Sigmoid colon (tissue), 4 donors: ENCODE results near the gene HEMGN.
"Not testable (repeated sequence)": the region's sequence is repeated elsewhere in the genome, so short reads cannot be mapped to it uniquely, and the experiment has no call there.

Source experiments
- EP300 ChIP-seq, 4 donors: sonication (generic); formaldehyde crosslinking; IDR thresholded peaks; one replicate each; pipeline ENCODE4 v1.6.1; 2017; ENCODE audit warnings: antibody characterized with exemption in 4 of 4
- POLR2AphosphoS5 ChIP-seq, 4 donors: sonication (generic); formaldehyde crosslinking; IDR thresholded peaks; one replicate each; pipeline ENCODE4 v1.6.1; 2017; ENCODE audit warnings: antibody characterized with exemption in 4 of 4
- TF ChIP-seq, protein P1 (sequence below), 4 experiments: fragments of 450-650 bp in 3 of 4; fragments of 200-600 bp in 1 of 4; IDR thresholded peaks; one replicate each; pipeline ENCODE4 v1.5.1; 2016 to 2019; ENCODE audit warnings: antibody characterized with exemption in 4 of 4, mild to moderate bottlenecking in 3 of 4, moderate library complexity in 2 of 4

- TF ChIP-seq, protein P1, sequence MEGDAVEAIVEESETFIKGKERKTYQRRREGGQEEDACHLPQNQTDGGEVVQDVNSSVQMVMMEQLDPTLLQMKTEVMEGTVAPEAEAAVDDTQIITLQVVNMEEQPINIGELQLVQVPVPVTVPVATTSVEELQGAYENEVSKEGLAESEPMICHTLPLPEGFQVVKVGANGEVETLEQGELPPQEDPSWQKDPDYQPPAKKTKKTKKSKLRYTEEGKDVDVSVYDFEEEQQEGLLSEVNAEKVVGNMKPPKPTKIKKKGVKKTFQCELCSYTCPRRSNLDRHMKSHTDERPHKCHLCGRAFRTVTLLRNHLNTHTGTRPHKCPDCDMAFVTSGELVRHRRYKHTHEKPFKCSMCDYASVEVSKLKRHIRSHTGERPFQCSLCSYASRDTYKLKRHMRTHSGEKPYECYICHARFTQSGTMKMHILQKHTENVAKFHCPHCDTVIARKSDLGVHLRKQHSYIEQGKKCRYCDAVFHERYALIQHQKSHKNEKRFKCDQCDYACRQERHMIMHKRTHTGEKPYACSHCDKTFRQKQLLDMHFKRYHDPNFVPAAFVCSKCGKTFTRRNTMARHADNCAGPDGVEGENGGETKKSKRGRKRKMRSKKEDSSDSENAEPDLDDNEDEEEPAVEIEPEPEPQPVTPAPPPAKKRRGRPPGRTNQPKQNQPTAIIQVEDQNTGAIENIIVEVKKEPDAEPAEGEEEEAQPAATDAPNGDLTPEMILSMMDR (IDR thresholded peaks at IDR 0.05): not testable (repeated sequence)
- not testable (repeated sequence) for TF ChIP-seq POLR2AphosphoS5, EP300 (IDR thresholded peaks at IDR 0.05)
Measured at GRCh38 chr9:97960678-97961328, 22.8 kb upstream of the HEMGN start.
